ENCODE measurements around the gene RCAN1. TPM values are rescaled to one million over a fixed set of nuclear protein-coding genes. Genes with fewer than 3 reads are reported as not detected.

The RCAN1 gene
- total RNA-seq, 2 donors from 2014 or later = 2.9 to 7.4 TPM

DNA sequence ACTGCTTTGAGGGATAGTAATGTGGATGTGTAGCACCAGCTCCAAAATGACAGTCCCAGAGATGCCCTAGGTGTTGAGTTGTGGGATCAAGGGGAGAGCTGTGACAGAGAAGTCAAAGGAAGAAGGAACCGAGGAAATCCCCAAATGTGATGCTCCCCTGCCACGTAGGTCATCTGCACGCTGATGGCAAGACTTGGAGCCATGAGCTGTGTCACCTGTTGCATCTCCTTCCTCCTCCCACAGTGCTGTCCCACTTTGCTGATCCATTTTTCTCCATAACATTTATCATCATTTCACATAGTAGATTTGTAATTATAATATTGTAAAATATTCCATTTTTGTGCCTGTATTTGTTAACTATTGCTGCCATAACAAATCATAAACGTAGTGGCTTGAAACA lies 17.6 kb upstream of the RCAN1 start:
- H3K36me3 Mint-ChIP-seq = no peaks in the 10 kb centered on the region
- DNase-seq (ENCODE audit: low spot score in 2 of 2) = no peak
- H3K9me3 Mint-ChIP-seq = no peaks in the 10 kb centered on the region
- no peak for ATAC-seq
- H3K27ac Mint-ChIP-seq = no peak overlapping the region

DNA sequence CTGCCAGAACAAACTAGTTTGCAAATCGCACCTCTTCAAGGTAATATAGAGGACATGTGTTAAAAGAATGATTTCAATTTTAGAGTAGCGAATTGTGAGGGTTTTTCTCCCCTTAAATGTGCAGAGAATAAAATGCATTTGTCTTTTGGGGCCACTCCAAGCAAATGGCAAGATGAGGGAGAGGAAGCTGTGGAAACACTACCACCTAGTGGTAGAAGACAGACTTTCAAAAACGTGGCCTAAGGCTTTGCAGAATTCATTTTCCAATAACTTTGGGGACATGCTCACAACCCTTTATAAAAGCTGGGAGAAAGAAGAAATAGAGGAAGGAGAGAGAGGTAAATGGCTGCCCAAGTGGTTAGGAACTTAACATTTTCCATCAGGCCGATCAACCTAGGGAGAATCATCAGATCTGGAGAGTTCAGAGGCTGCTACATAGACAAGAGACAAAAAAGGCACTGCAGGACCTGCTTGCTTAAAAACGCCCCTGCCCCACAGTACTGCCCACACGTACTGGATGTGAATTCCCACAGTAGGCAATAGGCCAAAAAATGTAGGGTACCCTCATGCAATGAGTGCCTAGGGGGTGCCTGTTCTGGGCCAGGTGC lies 15.7 kb upstream of the RCAN1 start:
- DNase-seq (ENCODE audit: low spot score in 2 of 2) (peak in 1 of 2 donors; percentile 31), ATAC-seq (peak; percentile 61 to 63)
- Mint-ChIP-seq H3K9me3 (no peaks in the 10 kb centered on the region), H3K27ac (no peak overlapping the region), H3K36me3 (no peaks in the 10 kb centered on the region)

GRCh38 chr21:34626131-34626530 lies 11.2 kb upstream of the RCAN1 start:
- no peak for ATAC-seq
- DNase-seq (ENCODE audit: low spot score in 2 of 2) = no peak
- H3K36me3 Mint-ChIP-seq = no peaks in the 10 kb centered on the region
- H3K27ac Mint-ChIP-seq = no peak overlapping the region
- no peaks in the 10 kb centered on the region for H3K9me3 Mint-ChIP-seq

- DNase-seq (ENCODE audit: low spot score in 2 of 2) (no peak), ATAC-seq (no peak)
- Mint-ChIP-seq H3K27ac (no peak overlapping the region), H3K36me3 (no peaks in the 10 kb centered on the region), H3K9me3 (no peaks in the 10 kb centered on the region)
These were observed 10.2 kb upstream of the RCAN1 start for GRCh38 chr21:34625030-34625593.

DNA sequence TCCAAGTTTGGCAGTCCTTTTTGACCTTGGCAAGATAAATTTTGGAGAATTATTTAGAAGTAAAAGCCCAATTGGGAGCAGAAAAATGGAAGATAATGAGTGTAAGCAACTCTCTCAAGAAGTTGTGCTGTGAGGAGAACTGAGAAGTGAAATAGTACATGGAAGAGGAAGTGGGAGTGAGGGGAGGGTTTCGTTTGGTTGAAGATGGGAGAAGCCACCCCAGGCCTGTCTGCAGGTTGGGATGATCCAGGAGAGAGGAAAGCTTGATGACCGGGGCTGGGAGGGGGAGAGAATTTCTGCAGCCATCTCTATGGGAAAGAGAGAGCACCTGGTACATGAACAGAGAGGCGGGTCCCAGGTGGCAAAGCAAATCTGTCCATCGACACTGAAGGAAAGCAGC lies 8.6 kb upstream of the RCAN1 start:
- peak overlapping the region in 1 of 2 donors; percentile 72 for H3K27ac Mint-ChIP-seq
- no peak for ATAC-seq
- no peak for DNase-seq (ENCODE audit: low spot score in 2 of 2)
- H3K9me3 Mint-ChIP-seq = no peaks in the 10 kb centered on the region
- no peaks in the 10 kb centered on the region for H3K36me3 Mint-ChIP-seq

GRCh38 chr21:34621434-34622350 lies 6.8 kb upstream of the RCAN1 start:
- no peaks in the 10 kb centered on the region for H3K9me3 Mint-ChIP-seq
- no peak for DNase-seq (ENCODE audit: low spot score in 2 of 2)
- no peaks in the 10 kb centered on the region for H3K36me3 Mint-ChIP-seq
- no peak for ATAC-seq
- no peak overlapping the region for H3K27ac Mint-ChIP-seq

- Mint-ChIP-seq H3K36me3 (no peaks in the 10 kb centered on the region), H3K27ac (no peak overlapping the region), H3K9me3 (no peaks in the 10 kb centered on the region)
- ATAC-seq (no peak), DNase-seq (ENCODE audit: low spot score in 2 of 2) (no peak)
These were observed 5.1 kb upstream of the RCAN1 start for GRCh38 chr21:34619841-34620665.

DNA sequence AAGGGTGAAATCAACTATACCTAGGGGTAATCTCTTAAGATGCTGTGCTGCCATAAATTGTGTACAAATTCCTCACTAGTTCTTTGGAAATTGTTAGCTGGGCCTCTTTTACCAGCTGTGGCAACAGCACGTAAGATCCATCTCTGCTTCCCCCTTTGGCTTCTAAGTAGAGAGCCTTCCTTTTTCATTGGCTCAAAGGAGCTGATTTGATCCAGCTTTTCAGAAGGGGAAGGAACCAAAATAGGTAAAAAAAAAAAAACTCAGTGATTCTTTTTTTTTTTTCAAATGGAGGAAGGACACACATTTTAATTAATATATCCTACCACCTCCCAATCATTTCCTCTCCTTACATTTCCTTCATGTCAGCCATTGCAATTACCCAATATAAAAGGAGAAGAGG lies 4.0 kb upstream of the RCAN1 start:
- Mint-ChIP-seq H3K36me3 (peaks cover 0 to 2% of the 10 kb centered on the region in 2 donors), H3K27ac (no peak overlapping the region), H3K9me3 (no peaks in the 10 kb centered on the region)
- ATAC-seq (no peak), DNase-seq (ENCODE audit: low spot score in 2 of 2) (no peak)

DNA sequence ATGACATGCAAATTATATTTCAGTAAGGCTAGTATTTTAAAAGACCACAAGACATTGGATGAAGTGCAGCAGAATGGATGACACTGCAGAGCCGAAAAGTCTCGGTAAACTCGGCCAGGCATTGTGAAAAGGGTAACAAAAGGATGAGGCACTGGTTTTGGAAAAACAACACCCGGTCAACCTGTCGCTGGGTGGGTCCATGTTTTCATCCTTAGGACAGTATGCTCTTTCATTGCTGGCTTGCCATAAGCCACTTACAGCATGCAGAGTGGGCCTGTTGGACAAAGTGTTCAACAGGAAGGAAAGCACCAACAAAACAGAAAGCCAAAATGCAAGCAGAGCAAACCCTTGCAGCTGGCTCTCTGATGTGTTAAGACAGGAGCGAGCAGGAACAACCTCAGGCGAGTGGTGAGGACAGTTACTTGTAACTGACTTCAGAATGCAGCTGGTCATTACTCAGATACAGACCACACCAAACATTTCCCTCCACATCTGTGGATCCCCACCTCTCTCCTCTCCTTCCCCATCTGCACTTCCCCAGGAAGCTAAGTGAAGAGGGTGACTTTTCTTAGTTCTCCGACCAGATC lies 2.9 kb upstream of the RCAN1 start:
- Mint-ChIP-seq H3K9me3 (no peaks in the 10 kb centered on the region), H3K27ac (no peak overlapping the region), H3K36me3 (peaks cover 0 to 4% of the 10 kb centered on the region in 2 donors)
- no peak for ATAC-seq
- DNase-seq (ENCODE audit: low spot score in 2 of 2) = no peak

GRCh38 chr21:34615487-34615814 lies 538 bp upstream of the RCAN1 start:
- Mint-ChIP-seq H3K9me3 (no peaks in the 10 kb centered on the region), H3K27ac (peak overlapping the region; percentile 81 to 91), H3K36me3 (peaks cover 0 to 4% of the 10 kb centered on the region in 2 donors)
- ATAC-seq = peak in 1 of 2 donors; percentile 22
- DNase-seq (ENCODE audit: low spot score in 2 of 2) = no peak

DNA sequence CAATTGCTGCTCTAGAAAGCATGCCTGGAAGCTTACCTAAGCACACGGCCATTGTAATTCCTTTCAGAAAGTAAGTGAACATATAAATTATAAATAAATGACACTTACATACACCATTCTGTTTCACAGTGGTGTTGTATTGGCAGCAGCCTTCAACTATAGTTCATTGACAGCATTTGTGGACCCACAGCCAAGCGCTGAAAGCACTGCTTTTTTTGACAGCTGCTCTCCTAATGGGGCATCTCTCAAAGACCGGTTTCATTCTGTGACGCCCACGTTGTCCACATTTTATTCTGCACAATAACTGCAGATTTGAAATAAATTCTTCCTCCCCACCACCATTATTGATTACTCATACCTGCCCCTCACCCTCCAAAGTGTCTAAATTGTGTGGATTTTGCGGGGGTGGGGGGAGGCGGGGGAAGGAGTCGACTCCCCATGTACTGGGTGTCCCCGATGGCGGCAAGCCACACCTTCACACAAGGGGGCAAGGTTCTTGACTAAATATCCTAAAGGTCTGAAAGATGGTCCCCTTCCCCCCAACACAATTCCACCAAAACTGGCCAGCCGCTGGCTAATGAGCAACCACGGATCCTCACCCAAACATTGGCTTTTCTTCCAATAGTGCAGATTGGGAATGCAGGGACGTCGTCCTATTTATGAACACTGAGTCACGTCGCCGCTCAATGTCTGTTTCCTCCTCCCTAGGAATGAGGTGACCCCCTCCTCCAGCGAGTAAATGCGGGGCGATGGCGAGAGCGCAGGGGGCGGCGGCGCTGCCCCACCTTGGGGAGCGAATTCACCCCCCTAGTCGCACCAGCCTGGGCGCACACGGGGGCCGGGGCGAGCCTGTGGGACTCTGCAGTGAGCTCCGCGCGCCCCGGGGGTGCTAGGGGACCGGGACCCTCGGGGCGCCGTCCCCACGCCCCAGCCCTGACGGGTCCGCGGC lies 960 bp downstream of the RCAN1 start:
- Mint-ChIP-seq H3K27ac (peak overlapping the region in 1 of 2 donors; percentile 57), H3K36me3 (peaks cover 0 to 4% of the 10 kb centered on the region in 2 donors), H3K9me3 (no peaks in the 10 kb centered on the region)
- DNase-seq (ENCODE audit: low spot score in 2 of 2) = no peak
- no peak for ATAC-seq

- ATAC-seq = no peak
- Mint-ChIP-seq H3K36me3 (peaks cover 0 to 4% of the 10 kb centered on the region in 2 donors), H3K9me3 (no peaks in the 10 kb centered on the region), H3K27ac (peak overlapping the region in 1 of 2 donors; percentile 4)
- no peak for DNase-seq (ENCODE audit: low spot score in 2 of 2)
These were observed 2.4 kb downstream of the RCAN1 start for GRCh38 chr21:34612557-34612956.

GRCh38 chr21:34612056-34612455 lies 2.9 kb downstream of the RCAN1 start:
- Mint-ChIP-seq H3K9me3 (no peaks in the 10 kb centered on the region), H3K27ac (peak overlapping the region in 1 of 2 donors; percentile 26), H3K36me3 (peaks cover 0 to 4% of the 10 kb centered on the region in 2 donors)
- DNase-seq (ENCODE audit: low spot score in 2 of 2) = no peak
- ATAC-seq = no peak

DNA sequence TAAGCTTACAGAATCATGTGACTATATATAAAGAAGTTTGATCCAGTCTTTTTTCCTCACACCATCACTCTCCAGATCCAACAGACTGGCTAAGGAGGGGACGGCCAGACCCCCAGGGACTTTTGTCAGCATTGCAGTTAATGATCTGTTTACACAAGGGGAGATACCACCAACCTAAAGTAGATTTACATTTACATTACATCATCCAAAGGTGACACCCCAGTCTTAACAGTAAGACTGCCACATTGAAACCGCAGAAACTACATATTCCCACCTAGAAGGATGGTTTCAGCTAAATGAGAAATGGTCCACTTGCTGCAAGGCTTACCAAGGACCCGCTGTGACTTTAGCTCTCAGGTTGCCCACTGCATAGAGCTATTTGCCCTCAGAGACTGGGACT lies 3.4 kb downstream of the RCAN1 start:
- DNase-seq (ENCODE audit: low spot score in 2 of 2) (no peak), ATAC-seq (no peak)
- Mint-ChIP-seq H3K27ac (no peak overlapping the region), H3K36me3 (peaks cover 0 to 4% of the 10 kb centered on the region in 2 donors), H3K9me3 (no peaks in the 10 kb centered on the region)

DNA sequence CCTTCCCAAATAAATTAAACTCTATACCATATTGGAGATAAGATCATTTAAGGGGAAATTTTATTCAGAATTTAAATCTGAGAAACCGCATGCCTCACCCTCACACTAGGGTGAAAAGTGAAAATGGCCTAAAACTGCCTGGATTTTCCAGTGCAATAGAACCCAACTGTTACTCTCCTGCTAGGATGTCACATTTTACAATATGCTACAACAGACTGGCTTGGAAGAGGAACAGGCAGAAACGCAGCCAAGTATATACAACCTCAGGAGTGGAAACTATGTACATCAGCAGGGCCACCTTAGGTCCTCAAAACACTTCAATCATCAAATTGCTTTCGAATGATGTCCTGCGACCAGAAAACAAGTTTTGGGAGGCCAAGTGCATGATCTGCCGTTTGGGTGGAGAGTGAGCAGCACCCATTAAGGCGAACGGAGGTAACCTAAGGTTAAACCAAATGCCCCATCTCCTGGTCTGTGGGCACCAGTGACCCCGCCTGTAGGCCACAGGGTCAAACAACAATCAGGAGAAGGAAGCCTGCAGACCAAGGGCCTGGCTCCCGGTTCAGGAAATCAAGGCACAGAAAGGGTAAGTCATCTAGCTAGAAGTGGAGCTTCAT lies 4.9 kb downstream of the RCAN1 start:
- peaks cover 0 to 4% of the 10 kb centered on the region in 2 donors for H3K36me3 Mint-ChIP-seq
- no peaks in the 10 kb centered on the region for H3K9me3 Mint-ChIP-seq
- no peak for ATAC-seq
- H3K27ac Mint-ChIP-seq = no peak overlapping the region
- no peak for DNase-seq (ENCODE audit: low spot score in 2 of 2)
